GM20000 (cell line): ENCODE results near the gene SCRN2.

Experiments
- DNase-seq: peaks from one replicate; pipeline ENCODE4 v3.0.0; 2012; ENCODE audit warnings: low spot score
- TF ChIP-seq, protein P1 (sequence below): IDR thresholded peaks from 2 replicates; pipeline ENCODE4 v1.5.1; 2012; ENCODE audit warnings: mild to moderate bottlenecking, control low read depth; ENCODE audit errors: extremely low read depth, missing control alignments

Gene SCRN2

DNA sequence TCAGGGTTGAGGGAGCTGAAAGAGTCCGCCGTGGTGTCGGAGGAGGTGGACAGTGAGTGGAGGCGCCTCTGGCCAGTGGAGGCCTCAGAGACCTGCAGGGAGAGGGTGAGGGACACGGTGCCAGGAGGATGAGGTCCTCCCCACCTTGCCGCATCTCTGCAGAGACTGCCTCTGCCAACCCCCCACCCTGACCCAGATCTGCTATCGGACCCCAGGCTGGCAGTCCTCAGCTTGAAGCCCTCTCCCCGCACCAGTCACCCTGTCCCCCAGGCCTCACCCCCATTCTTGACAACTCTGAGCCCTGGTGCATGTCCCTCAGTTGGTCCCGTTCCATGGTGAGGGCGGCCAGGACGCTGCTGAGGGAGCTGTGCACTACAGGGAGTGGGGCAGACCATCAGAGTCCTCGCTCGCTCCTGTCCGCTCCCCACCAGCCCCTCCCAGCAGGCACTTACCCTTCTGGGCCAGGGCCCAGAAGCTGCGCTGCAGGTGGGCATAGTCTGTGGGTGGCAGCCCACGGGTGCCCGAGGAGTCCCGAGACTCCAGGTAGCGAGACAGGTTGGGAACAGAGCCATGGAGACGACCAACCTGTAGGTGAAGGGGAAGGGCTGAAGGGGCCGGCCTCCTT, 24.9 kb downstream of the SCRN2 start:
- no peak for DNase-seq
- TF ChIP-seq, protein P1, sequence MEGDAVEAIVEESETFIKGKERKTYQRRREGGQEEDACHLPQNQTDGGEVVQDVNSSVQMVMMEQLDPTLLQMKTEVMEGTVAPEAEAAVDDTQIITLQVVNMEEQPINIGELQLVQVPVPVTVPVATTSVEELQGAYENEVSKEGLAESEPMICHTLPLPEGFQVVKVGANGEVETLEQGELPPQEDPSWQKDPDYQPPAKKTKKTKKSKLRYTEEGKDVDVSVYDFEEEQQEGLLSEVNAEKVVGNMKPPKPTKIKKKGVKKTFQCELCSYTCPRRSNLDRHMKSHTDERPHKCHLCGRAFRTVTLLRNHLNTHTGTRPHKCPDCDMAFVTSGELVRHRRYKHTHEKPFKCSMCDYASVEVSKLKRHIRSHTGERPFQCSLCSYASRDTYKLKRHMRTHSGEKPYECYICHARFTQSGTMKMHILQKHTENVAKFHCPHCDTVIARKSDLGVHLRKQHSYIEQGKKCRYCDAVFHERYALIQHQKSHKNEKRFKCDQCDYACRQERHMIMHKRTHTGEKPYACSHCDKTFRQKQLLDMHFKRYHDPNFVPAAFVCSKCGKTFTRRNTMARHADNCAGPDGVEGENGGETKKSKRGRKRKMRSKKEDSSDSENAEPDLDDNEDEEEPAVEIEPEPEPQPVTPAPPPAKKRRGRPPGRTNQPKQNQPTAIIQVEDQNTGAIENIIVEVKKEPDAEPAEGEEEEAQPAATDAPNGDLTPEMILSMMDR = no peak

DNA sequence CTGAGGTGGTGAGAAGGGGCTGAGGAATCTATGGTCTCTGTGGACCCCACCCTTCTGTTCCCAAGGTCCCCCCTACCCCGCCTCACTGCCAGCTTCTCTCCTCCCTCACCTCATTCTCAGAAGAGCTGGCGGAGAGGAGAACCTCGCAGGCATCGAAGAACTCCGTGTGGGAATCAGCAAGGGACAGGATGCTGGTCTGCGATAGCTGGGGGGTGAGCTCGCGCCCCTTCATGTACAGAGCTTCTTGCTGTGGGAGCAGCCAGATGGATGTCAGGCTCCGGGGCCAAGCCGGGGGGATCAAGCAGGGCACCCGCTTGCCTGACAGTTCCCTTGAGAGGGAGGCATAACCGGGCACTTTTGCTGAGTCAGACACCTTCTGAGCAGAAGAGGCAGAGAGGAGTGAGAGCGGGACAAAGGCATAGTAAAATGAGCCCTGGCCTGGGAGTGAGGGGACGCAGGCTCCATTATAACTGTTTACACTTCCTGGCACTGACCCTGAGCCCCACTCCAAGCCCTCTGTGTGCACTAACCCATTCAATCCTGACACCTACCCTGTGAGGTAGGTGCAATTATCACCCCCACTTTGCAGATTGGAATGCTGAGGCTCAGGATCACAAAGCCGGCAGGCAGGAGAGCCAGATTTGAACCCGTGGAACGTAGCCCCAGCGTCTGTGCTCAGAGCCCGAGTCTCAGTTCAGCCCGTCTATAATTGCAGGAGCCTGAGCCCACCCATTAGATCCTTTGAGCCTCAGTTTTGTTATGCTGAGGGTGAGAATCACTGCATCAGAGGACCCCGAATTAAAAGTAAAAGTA, 25.8 kb downstream of the SCRN2 start:
- TF ChIP-seq, protein P1 = no peak
- no peak for DNase-seq

- TF ChIP-seq, protein P1 = no peak
- DNase-seq = no peak
Measured at GRCh38 chr17:47813512-47814031, 27.5 kb downstream of the SCRN2 start.

GRCh38 chr17:47813077-47813476, 28.0 kb downstream of the SCRN2 start:
- TF ChIP-seq, protein P1 = no peak
- DNase-seq = no peak

DNA sequence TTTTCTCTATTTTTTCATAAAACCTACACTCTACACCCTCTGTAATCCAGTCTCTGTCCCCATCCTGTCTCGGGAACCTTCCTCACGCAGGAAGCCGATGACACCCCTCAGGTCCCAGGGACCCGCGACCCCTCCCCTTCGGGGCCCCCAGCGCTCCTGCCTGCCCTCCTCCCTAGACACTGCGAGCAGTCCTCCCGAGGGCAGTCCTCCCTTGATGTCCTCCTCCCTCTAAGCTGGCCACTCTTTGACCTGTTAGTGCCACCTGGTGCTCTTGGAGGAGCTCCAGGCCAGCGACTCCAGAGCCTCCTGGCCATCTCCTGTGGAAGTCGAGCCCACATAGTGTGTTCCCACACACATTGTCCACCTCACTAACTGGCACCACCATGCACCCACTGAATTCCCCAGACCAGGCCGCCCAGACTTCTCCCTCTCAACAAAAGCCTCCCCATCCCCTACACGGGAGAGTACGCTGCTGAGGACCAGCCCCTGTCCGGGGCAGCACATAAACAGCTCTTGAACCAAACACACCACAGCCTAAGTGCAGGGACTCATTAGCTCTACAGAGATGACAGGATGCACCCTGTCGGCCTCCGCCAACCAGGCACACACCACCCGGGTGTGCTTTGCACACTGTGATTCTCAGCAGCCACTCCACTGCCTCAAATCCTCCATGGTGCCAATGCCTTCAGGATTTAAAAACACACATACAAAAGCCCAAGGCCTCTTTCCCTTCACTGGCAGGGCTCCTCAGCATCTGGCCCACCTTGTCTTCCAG, 28.7 kb downstream of the SCRN2 start:
- DNase-seq = no peak
- TF ChIP-seq, protein P1 = no peak

- TF ChIP-seq, protein P1 = no peak
- no peak for DNase-seq
Measured at GRCh38 chr17:47811709-47812108, 29.4 kb downstream of the SCRN2 start.
